GM10847 (cell line): ENCODE measurements around the gene CELF2.

ENCODE experiments used
- POLR2A ChIP-seq: IDR thresholded peaks from 2 replicates; pipeline ENCODE4 v1.6.1; 2011; ENCODE audit not compliant: insufficient read length; ENCODE audit errors: extremely low read depth

Gene CELF2

GRCh38 chr10:11087372-11087771 is 69.7 kb downstream of the CELF2 start:
- TF ChIP-seq POLR2A: no peak

GRCh38 chr10:11088709-11089108 is 71.0 kb downstream of the CELF2 start:
- TF ChIP-seq POLR2A: no peak

- no peak for TF ChIP-seq POLR2A
These were observed 71.6 kb downstream of the CELF2 start for GRCh38 chr10:11089272-11089671.

GRCh38 chr10:11091517-11092102 is 73.9 kb downstream of the CELF2 start:
- no peak for TF ChIP-seq POLR2A

GRCh38 chr10:11093771-11094736 is 76.4 kb downstream of the CELF2 start:
- TF ChIP-seq POLR2A: no peak

GRCh38 chr10:11095374-11095801 is 77.7 kb downstream of the CELF2 start:
- no peak for TF ChIP-seq POLR2A

GRCh38 chr10:11096422-11096821 is 78.8 kb downstream of the CELF2 start:
- TF ChIP-seq POLR2A: no peak

GRCh38 chr10:11097686-11098085 is 80.0 kb downstream of the CELF2 start:
- TF ChIP-seq POLR2A: no peak

- no peak for TF ChIP-seq POLR2A
These were observed 81.0 kb downstream of the CELF2 start for GRCh38 chr10:11098666-11099065.

GRCh38 chr10:11104772-11105675 is 87.4 kb downstream of the CELF2 start:
- TF ChIP-seq POLR2A: no peak

GRCh38 chr10:11105676-11106004 is 88.0 kb downstream of the CELF2 start:
- TF ChIP-seq POLR2A: no peak

- TF ChIP-seq POLR2A: no peak
These were observed 89.1 kb downstream of the CELF2 start for GRCh38 chr10:11106621-11107374.

GRCh38 chr10:11107948-11108347 is 90.3 kb downstream of the CELF2 start:
- TF ChIP-seq POLR2A: no peak

- no peak for TF ChIP-seq POLR2A
These were observed 90.7 kb downstream of the CELF2 start for GRCh38 chr10:11108356-11108755.

- TF ChIP-seq POLR2A: no peak
These were observed 91.9 kb downstream of the CELF2 start for GRCh38 chr10:11109590-11109989.
